WTC11 (cell line): ENCODE results near the gene PHAF1. TPM values are rescaled to one million over a fixed set of nuclear protein-coding genes. Genes with fewer than 3 reads are reported as not detected.

Experiments used
- ATAC-seq: fragments of 200-7000 bp; cut with Tn5 transposase; 2 replicates; pipeline ENCODE4 v1.10.0; 2021; ENCODE audit warnings: mild to moderate bottlenecking, moderate library complexity
- CTCF ChIA-PET: fragments of 300-600 bp; sonication (Branson Sonifier 250); formaldehyde crosslinking; loops from one replicate; lab custom pipeline; 2021; ENCODE audit warnings: antibody characterized with exemption; lab: Charles Lee
- POLR2A ChIA-PET: fragments of 350-600 bp; sonication (Branson Sonifier 250); formaldehyde crosslinking; loops from one replicate; lab custom pipeline; 2021; ENCODE audit warnings: antibody characterized with exemption; lab: Charles Lee
- DNase-seq: peaks from one replicate; pipeline ENCODE4 v3.0.0; 2021; ENCODE audit warnings: low spot score
- H3K27ac Mint-ChIP-seq: 2 replicates; pipeline ENCODE4 v1.8.0; 2021; ENCODE audit warnings: mixed read lengths
- H3K27me3 Mint-ChIP-seq: 2 replicates; pipeline ENCODE4 v1.8.0; 2021; ENCODE audit warnings: low read depth, mild to moderate bottlenecking, moderate library complexity, mixed read lengths
- H3K36me3 Mint-ChIP-seq: 2 replicates; pipeline ENCODE4 v1.8.0; 2021; ENCODE audit warnings: mixed read lengths
- H3K4me1 Mint-ChIP-seq: 2 replicates; pipeline ENCODE4 v1.8.0; 2022; ENCODE audit warnings: mixed read lengths
- H3K4me3 Mint-ChIP-seq: 2 replicates; pipeline ENCODE4 v1.8.0; 2021; ENCODE audit warnings: mild to moderate bottlenecking, moderate library complexity, mixed read lengths
- H3K9me3 Mint-ChIP-seq: 2 replicates; pipeline ENCODE4 v1.8.0; 2021; ENCODE audit warnings: mixed read lengths
- CREB1 ChIP-seq: sonication (generic); formaldehyde crosslinking; IDR thresholded peaks from 2 replicates; pipeline ENCODE4 v1.8.0; 2023; ENCODE audit warnings: mild to moderate bottlenecking, missing genetic modification reagents
- EMX1 ChIP-seq: fragments of 250-450 bp; sonication (Bioruptor Pico); IDR thresholded peaks from 2 replicates; pipeline ENCODE4 v1.8.0; 2021; ENCODE audit warnings: mild to moderate bottlenecking
- IRF2 ChIP-seq: sonication (generic); formaldehyde crosslinking; IDR thresholded peaks from 2 replicates; pipeline ENCODE4 v1.8.0; 2022; ENCODE audit warnings: low read depth, missing genetic modification reagents, borderline replicate concordance
- MAX ChIP-seq: sonication (generic); formaldehyde crosslinking; IDR thresholded peaks from 2 replicates; pipeline ENCODE4 v1.8.0; 2022; ENCODE audit warnings: mild to moderate bottlenecking, missing genetic modification reagents
- NFATC4 ChIP-seq: fragments of 250-450 bp; sonication (Bioruptor Pico); IDR thresholded peaks from 2 replicates; pipeline ENCODE4 v1.9.0; 2021; ENCODE audit warnings: mild to moderate bottlenecking
- NR1H2 ChIP-seq: sonication (generic); formaldehyde crosslinking; IDR thresholded peaks from 2 replicates; pipeline ENCODE4 v1.9.0; 2021; ENCODE audit warnings: mild to moderate bottlenecking, moderate library complexity, missing genetic modification reagents
- RELA ChIP-seq: sonication (generic); formaldehyde crosslinking; IDR thresholded peaks from 2 replicates; pipeline ENCODE4 v1.8.1; 2022; ENCODE audit warnings: missing genetic modification reagents, mild to moderate bottlenecking, borderline replicate concordance
- total RNA-seq: library from RNA; stranded (reverse); gene quantifications from 3 replicates; pipeline ENCODE4 v1.2.3, GENCODE V29; 2021
- TF ChIP-seq, protein P1 (sequence below): fragments of 200-600 bp; IDR thresholded peaks from 2 replicates; pipeline ENCODE4 v1.8.0; 2022; ENCODE audit warnings: antibody characterized with exemption
- TF ChIP-seq, protein P2 (sequence below): sonication (generic); formaldehyde crosslinking; IDR thresholded peaks from 2 replicates; pipeline ENCODE4 v1.8.1; 2023; ENCODE audit warnings: mild to moderate bottlenecking, missing genetic modification reagents, borderline replicate concordance
- TF ChIP-seq, protein P3 (sequence below): sonication (generic); formaldehyde crosslinking; IDR thresholded peaks from 2 replicates; pipeline ENCODE4 v1.8.0; 2022; ENCODE audit warnings: mild to moderate bottlenecking, missing genetic modification reagents

The PHAF1 gene
- total RNA-seq, 1 experiment from 2014 or later, result 18.8 TPM

DNA sequence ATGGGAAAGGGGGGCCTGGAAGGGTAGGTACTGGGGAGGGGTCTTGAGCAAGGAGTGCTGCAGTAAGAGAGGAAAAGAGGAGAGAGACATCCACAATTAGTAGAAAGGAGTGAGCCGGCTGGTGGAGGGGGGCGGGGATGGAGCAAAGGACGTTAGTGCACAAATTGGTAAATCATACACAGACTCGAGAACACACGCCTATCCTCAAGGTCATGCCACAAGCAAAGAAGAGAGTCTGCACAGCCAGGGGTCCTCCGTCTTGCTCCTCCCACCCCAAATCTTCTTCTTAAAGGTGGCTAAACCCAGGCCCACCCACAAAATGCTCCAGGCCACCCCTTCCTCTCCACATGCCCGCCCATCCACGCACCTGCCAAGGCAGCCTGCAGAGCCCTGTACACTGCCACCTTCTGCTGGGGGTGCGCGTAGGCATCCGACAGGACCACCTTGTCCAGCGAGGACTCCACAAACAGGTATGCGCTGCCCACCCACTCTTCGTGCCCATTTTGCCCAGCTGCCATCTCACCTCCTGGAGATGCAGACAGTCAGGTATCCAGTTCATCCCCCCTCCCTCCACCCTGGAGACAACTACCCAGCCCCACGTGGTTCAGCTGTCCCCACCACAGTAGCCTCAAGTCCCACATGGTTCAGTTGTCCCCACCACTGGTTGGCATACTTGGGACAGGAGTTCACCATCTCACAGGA lies 46.6 kb downstream of the PHAF1 start:
- H3K27me3 Mint-ChIP-seq, result peaks cover 100% of the 10 kb centered on the region
- peaks cover 21% of the 10 kb centered on the region for H3K4me1 Mint-ChIP-seq
- no peak overlapping the region for H3K27ac Mint-ChIP-seq
- H3K4me3 Mint-ChIP-seq, result no peak overlapping the region; the same call in 1 of the 2 replicates
- DNase-seq (no peak), ATAC-seq (no peak)
- POLR2A ChIA-PET, result no interaction called here
- H3K36me3 Mint-ChIP-seq, result peaks cover 2% of the 10 kb centered on the region; the same call in 1 of the 2 replicates
- TF ChIP-seq RELA, result no peak
- TF ChIP-seq, protein P1, sequence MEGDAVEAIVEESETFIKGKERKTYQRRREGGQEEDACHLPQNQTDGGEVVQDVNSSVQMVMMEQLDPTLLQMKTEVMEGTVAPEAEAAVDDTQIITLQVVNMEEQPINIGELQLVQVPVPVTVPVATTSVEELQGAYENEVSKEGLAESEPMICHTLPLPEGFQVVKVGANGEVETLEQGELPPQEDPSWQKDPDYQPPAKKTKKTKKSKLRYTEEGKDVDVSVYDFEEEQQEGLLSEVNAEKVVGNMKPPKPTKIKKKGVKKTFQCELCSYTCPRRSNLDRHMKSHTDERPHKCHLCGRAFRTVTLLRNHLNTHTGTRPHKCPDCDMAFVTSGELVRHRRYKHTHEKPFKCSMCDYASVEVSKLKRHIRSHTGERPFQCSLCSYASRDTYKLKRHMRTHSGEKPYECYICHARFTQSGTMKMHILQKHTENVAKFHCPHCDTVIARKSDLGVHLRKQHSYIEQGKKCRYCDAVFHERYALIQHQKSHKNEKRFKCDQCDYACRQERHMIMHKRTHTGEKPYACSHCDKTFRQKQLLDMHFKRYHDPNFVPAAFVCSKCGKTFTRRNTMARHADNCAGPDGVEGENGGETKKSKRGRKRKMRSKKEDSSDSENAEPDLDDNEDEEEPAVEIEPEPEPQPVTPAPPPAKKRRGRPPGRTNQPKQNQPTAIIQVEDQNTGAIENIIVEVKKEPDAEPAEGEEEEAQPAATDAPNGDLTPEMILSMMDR, result 0 out of 2 replicates have a peak, but pooled peaks have one; percentile 10
- no peaks in the 10 kb centered on the region for H3K9me3 Mint-ChIP-seq
- CTCF ChIA-PET, result interaction anchor here (1.2 to 15.3 kb wide), 19 partner anchors 13 to 272 kb away, joined by 5 to 386 read pairs (median 11); partner anchors contain the start of genes CES3, E2F4, HSF4 and MATCAP1

- Mint-ChIP-seq H3K4me3 (no peak overlapping the region), H3K27ac (no peak overlapping the region), H3K9me3 (no peaks in the 10 kb centered on the region), H3K36me3 (peaks cover 2% of the 10 kb centered on the region; the same call in 1 of the 2 replicates), H3K4me1 (peaks cover 21% of the 10 kb centered on the region), H3K27me3 (peaks cover 100% of the 10 kb centered on the region)
- CTCF ChIA-PET, result interaction anchor here (0.7 to 15.3 kb wide), 5 partner anchors 12 to 196 kb away, joined by 3 to 386 read pairs (median 5); partner anchors contain the start of genes CES3, HSF4 and NOL3
- TF ChIP-seq NR1H2 (CRISPR knock-in tag) (no peak), CREB1 (CRISPR knock-in tag) (no peak), IRF2 (CRISPR knock-in tag) (no peak), MAX (CRISPR knock-in tag) (no peak), EMX1 (no peak), NFATC4 (CRISPR knock-in tag) (no peak)
- TF ChIP-seq, protein P2, sequence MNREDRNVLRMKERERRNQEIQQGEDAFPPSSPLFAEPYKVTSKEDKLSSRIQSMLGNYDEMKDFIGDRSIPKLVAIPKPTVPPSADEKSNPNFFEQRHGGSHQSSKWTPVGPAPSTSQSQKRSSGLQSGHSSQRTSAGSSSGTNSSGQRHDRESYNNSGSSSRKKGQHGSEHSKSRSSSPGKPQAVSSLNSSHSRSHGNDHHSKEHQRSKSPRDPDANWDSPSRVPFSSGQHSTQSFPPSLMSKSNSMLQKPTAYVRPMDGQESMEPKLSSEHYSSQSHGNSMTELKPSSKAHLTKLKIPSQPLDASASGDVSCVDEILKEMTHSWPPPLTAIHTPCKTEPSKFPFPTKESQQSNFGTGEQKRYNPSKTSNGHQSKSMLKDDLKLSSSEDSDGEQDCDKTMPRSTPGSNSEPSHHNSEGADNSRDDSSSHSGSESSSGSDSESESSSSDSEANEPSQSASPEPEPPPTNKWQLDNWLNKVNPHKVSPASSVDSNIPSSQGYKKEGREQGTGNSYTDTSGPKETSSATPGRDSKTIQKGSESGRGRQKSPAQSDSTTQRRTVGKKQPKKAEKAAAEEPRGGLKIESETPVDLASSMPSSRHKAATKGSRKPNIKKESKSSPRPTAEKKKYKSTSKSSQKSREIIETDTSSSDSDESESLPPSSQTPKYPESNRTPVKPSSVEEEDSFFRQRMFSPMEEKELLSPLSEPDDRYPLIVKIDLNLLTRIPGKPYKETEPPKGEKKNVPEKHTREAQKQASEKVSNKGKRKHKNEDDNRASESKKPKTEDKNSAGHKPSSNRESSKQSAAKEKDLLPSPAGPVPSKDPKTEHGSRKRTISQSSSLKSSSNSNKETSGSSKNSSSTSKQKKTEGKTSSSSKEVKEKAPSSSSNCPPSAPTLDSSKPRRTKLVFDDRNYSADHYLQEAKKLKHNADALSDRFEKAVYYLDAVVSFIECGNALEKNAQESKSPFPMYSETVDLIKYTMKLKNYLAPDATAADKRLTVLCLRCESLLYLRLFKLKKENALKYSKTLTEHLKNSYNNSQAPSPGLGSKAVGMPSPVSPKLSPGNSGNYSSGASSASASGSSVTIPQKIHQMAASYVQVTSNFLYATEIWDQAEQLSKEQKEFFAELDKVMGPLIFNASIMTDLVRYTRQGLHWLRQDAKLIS (CRISPR knock-in tag), result no peak
- no peak for ATAC-seq
- no peak for DNase-seq
- POLR2A ChIA-PET, result no interaction called here
Observed at GRCh38 chr16:67157106-67157748, 47.5 kb downstream of the PHAF1 start.

DNA sequence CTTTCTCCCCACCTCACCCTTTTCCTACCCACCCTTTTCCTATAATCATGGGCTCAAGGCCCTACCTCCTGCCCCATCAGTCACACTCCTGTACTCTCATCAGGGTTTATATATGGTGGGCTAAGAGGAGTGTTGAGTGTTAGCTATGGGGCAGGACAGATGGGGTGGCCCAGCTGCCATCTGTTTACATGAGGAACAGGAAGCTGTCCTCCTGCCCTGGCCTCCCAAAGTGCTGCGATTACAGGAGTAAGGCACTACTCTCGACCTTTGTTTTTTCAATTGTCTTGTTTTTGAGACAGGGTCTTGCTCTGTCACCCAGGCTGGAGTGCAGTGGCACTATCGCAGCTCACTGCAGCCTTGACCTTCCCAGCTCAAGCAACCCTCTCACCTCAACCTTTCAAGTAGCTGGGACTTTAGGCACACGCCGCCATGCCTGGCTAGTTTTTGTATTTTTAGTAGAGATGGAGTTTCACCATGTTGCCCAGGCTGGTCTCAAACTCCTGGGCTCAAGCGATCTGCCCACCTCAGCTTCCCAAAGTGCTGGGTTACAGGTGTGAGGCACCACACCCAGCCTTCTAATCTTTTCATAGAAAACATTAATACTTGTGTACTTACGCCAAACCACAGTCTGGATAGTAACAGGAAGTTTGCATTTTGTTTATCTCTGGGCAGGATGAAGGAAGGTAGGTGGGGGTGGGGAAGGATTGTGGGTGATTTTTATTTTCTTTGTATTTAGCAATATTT lies 48.3 kb downstream of the PHAF1 start:
- no peak overlapping the region for H3K27ac Mint-ChIP-seq
- ChIA-PET POLR2A (interaction anchor here (0.9 kb wide), 1 partner anchor 150 kb away, joined by 3 read pairs; no protein-coding TSS in a partner anchor), CTCF (interaction anchor here (0.7 to 15.3 kb wide), 7 partner anchors 12 to 197 kb away, joined by 3 to 386 read pairs (median 10); partner anchors contain the start of genes CES3, HSF4 and NOL3)
- ATAC-seq (no peak), DNase-seq (no peak)
- H3K27me3 Mint-ChIP-seq, result peaks cover 100% of the 10 kb centered on the region
- H3K4me1 Mint-ChIP-seq, result peaks cover 25% of the 10 kb centered on the region
- H3K9me3 Mint-ChIP-seq, result no peaks in the 10 kb centered on the region
- H3K4me3 Mint-ChIP-seq, result peak overlapping the region; percentile 43; the same call in 1 of the 2 replicates
- TF ChIP-seq, protein P3, sequence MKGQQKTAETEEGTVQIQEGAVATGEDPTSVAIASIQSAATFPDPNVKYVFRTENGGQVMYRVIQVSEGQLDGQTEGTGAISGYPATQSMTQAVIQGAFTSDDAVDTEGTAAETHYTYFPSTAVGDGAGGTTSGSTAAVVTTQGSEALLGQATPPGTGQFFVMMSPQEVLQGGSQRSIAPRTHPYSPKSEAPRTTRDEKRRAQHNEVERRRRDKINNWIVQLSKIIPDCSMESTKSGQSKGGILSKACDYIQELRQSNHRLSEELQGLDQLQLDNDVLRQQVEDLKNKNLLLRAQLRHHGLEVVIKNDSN, result no peak
- H3K36me3 Mint-ChIP-seq, result peaks cover 2% of the 10 kb centered on the region; the same call in 1 of the 2 replicates
